Measurements from ENCODE around the gene CD247. TPM values are rescaled to one million over a fixed set of nuclear protein-coding genes. Genes with fewer than 3 reads are reported as not detected.

CD247 gene
- total and polyA plus RNA-seq, 3 donors from 2014 or later = 0.47 to 2.5 (median 1.1) TPM

DNA sequence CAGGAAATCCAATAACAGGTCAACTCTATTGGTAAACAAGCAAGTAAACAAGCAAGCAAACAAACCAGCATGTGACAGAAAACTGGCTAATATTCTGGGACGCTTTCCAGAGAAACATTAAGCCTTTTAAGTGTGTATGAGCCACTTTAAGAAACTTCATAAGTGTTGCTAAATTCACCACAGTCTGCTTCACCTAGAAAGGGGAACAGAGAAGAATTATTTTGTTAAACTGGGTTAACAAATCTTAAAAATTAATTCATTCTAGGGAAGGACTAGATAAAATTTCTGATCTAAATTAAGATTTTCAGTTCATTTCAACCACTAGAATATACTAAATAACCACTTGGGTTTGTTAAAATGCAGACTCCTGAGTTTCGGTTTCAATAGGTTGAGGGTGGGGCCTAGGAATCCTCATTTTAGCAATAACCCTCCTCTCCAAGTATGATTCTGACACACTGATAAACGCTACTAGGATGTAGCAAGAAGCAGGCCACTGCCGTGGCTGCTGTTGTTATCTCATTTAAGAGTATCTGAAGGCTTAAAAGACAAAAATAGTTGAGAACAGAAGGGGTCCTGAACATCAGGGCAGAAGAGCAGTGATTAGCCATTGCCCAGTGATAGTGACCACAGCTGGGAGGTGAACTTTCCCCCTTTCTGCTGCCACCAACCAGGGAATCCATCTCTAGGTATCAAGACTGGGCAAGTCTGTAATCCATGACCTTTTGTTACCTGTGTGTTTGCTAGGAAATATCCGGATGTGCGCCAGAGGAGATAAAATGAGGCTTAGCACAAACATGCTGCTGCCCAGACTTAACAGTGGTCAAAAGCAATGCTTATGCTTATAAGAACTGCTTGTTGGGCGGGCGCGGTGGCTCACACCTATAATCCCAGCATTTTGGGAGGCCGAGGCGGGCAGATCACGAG lies 24.0 kb upstream of the CD247 start:
- H3K4me3 ChIP-seq = no peak overlapping the region
- intact Hi-C loops (cut with DNase I; ENCODE audit: low total_unique reads) = no loop called here
- H3K36me3 ChIP-seq (ENCODE audit: low read depth, missing control alignments) = no peaks in the 10 kb centered on the region
- no peak overlapping the region for H3K27ac ChIP-seq
- 86 to 89% methylated on average over 11 to 12 of the region's 12 CpGs for WGBS, 2 donors
- no peak for TF ChIP-seq POLR2A (IDR thresholded peaks at IDR 0.05)
- TF ChIP-seq, protein P1, sequence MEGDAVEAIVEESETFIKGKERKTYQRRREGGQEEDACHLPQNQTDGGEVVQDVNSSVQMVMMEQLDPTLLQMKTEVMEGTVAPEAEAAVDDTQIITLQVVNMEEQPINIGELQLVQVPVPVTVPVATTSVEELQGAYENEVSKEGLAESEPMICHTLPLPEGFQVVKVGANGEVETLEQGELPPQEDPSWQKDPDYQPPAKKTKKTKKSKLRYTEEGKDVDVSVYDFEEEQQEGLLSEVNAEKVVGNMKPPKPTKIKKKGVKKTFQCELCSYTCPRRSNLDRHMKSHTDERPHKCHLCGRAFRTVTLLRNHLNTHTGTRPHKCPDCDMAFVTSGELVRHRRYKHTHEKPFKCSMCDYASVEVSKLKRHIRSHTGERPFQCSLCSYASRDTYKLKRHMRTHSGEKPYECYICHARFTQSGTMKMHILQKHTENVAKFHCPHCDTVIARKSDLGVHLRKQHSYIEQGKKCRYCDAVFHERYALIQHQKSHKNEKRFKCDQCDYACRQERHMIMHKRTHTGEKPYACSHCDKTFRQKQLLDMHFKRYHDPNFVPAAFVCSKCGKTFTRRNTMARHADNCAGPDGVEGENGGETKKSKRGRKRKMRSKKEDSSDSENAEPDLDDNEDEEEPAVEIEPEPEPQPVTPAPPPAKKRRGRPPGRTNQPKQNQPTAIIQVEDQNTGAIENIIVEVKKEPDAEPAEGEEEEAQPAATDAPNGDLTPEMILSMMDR (IDR thresholded peaks at IDR 0.05) = no peak
- no peak for DNase-seq
- H3K9me3 ChIP-seq = no peaks in the 10 kb centered on the region
- no peaks in the 10 kb centered on the region for H3K4me1 ChIP-seq
- H3K27me3 ChIP-seq = no peaks in the 10 kb centered on the region

DNA sequence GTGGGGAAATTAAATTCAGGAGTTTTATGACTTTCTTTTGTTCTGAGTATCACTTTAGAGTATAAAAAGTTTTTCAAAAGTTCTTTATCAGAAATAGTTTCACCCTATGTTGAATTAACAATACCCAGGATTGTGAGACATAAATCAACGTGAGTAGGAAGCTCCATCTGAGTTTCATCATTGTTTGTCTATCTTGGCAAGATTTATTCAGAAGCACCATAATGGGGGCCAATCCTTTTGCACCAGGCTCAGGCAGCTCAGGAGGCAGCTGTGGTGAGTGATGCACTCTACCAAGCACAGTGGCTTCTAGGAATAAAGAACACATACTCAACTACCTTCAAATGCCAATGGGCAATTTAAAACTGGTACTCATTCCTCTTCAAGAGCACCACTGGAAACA lies 23.3 kb upstream of the CD247 start:
- Histone ChIP-seq H3K27me3 (no peaks in the 10 kb centered on the region), H3K27ac (no peak overlapping the region), H3K4me3 (no peak overlapping the region), H3K4me1 (no peaks in the 10 kb centered on the region), H3K36me3 (ENCODE audit: low read depth, missing control alignments) (no peaks in the 10 kb centered on the region), H3K9me3 (no peaks in the 10 kb centered on the region)
- TF ChIP-seq, protein P1 (IDR thresholded peaks at IDR 0.05) = no peak
- no peak for TF ChIP-seq POLR2A (IDR thresholded peaks at IDR 0.05)
- intact Hi-C loops (cut with DNase I; ENCODE audit: low total_unique reads) = no loop called here
- 32 to 43% methylated on average over 1 of the region's 1 CpG for WGBS, 2 donors
- DNase-seq = no peak

DNA sequence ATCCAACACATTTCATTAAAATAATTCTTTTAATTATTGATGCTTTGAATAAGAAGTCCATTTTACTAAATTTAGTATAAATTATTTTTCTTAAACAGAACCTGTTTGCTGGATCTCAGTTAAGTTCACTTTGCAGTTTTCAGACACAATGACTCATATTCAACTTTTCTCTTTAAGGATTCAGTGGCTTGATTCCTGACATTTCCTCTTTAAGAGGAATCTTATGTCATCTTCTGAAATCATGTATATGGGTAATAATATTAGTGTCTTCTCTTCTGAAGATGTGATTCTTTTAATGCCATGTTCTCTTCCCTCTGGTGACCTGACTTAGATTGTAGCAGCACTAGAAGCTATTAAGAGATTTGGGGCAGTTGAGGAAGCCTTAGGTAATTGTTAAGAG lies 22.7 kb upstream of the CD247 start:
- Histone ChIP-seq H3K36me3 (ENCODE audit: low read depth, missing control alignments) (no peaks in the 10 kb centered on the region), H3K9me3 (no peaks in the 10 kb centered on the region), H3K27ac (no peak overlapping the region), H3K27me3 (no peaks in the 10 kb centered on the region), H3K4me1 (no peaks in the 10 kb centered on the region), H3K4me3 (no peak overlapping the region)
- TF ChIP-seq, protein P1 (IDR thresholded peaks at IDR 0.05) = no peak
- no peak for TF ChIP-seq POLR2A (IDR thresholded peaks at IDR 0.05)
- intact Hi-C loops (cut with DNase I; ENCODE audit: low total_unique reads) = no loop called here
- DNase-seq = no peak

DNA sequence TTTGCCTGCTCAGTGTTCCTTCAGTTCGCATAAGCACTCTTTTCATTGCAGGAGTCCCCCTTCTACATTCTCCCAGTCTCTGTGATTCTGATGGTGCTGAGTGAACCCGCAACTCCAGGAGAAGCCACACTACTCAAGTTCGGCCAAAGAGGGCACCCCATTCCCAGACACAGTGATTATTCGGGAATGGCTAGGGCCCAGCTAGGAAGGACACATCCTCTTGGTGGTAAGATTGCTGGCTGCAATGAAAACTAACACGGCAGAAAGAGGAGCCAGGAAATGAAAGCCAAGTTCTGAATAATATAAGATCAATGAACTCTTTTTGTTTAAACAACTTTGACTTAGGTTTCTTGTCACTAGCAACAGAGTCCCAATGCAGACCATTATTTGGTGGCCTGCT lies 20.3 kb upstream of the CD247 start:
- intact Hi-C loops (cut with DNase I; ENCODE audit: low total_unique reads) = loop anchor here (5.0 kb wide), 1 partner anchor 471 kb away; no protein-coding TSS in a partner anchor
- no peaks in the 10 kb centered on the region for H3K27me3 ChIP-seq
- H3K9me3 ChIP-seq = no peaks in the 10 kb centered on the region
- 49 to 65% methylated on average over 5 of the region's 5 CpGs for WGBS, 2 donors
- DNase-seq = no peak
- H3K4me3 ChIP-seq = no peak overlapping the region
- no peaks in the 10 kb centered on the region for H3K4me1 ChIP-seq
- no peaks in the 10 kb centered on the region for H3K36me3 ChIP-seq (ENCODE audit: low read depth, missing control alignments)
- TF ChIP-seq, protein P1 (IDR thresholded peaks at IDR 0.05) = no peak
- no peak for TF ChIP-seq POLR2A (IDR thresholded peaks at IDR 0.05)
- H3K27ac ChIP-seq = no peak overlapping the region

Data from testis (tissue), 3 donors.